ENCODE results near the gene SPATS2. TPM values are rescaled to one million over a fixed set of nuclear protein-coding genes. Genes with fewer than 3 reads are reported as not detected.

Gene SPATS2
- total RNA-seq, 4 donors from 2014 or later, result 5.3 to 7.8 (median 6.7) TPM

DNA sequence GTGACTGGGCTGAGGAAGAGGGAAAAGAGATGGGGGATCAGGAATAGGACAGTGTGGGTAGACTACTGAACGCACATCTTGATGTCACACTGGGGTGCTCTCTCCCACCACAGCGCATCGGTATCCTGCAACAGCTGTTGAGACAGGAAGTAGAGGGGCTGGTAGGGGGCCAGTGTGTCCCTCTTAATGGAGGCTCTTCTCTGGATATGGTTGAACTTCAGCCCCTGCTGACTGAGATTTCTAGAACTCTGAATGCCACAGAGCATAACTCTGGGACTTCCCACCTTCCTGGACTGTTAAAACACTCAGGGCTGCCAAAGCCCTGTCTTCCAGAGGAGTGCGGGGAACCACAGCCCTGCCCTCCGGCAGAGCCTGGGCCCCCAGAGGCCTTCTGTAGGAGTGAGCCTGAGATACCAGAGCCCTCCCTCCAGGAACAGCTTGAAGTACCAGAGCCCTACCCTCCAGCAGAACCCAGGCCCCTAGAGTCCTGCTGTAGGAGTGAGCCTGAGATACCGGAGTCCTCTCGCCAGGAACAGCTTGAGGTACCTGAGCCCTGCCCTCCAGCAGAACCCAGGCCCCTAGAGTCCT is 37.1 kb upstream of the SPATS2 start:
- Histone ChIP-seq H3K27me3 (peaks cover 24 to 29% (median 27%) of the 10 kb centered on the region in 3 donors), H3K27ac (no peak overlapping the region), H3K4me1 (no peaks in the 10 kb centered on the region), H3K9me3 (no peaks in the 10 kb centered on the region), H3K4me3 (no peak overlapping the region), H3K36me3 (no peaks in the 10 kb centered on the region)
- TF ChIP-seq POLR2A (IDR thresholded peaks at IDR 0.05), result no peak
- TF ChIP-seq, protein P1, sequence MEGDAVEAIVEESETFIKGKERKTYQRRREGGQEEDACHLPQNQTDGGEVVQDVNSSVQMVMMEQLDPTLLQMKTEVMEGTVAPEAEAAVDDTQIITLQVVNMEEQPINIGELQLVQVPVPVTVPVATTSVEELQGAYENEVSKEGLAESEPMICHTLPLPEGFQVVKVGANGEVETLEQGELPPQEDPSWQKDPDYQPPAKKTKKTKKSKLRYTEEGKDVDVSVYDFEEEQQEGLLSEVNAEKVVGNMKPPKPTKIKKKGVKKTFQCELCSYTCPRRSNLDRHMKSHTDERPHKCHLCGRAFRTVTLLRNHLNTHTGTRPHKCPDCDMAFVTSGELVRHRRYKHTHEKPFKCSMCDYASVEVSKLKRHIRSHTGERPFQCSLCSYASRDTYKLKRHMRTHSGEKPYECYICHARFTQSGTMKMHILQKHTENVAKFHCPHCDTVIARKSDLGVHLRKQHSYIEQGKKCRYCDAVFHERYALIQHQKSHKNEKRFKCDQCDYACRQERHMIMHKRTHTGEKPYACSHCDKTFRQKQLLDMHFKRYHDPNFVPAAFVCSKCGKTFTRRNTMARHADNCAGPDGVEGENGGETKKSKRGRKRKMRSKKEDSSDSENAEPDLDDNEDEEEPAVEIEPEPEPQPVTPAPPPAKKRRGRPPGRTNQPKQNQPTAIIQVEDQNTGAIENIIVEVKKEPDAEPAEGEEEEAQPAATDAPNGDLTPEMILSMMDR (IDR thresholded peaks at IDR 0.05 in 4 of 5, conservative IDR thresholded peaks at IDR 0.05 in 1 of 5), result no peak
- DNase-seq, result no peak
- in situ Hi-C loops (cut with MboI; ENCODE audit: low sequenced_read_pairs in 4 of 4) (no loop called here), intact Hi-C loops (cut with DNase I; ENCODE audit: low total_unique reads) (no loop called here)
- ATAC-seq, result no peak

DNA sequence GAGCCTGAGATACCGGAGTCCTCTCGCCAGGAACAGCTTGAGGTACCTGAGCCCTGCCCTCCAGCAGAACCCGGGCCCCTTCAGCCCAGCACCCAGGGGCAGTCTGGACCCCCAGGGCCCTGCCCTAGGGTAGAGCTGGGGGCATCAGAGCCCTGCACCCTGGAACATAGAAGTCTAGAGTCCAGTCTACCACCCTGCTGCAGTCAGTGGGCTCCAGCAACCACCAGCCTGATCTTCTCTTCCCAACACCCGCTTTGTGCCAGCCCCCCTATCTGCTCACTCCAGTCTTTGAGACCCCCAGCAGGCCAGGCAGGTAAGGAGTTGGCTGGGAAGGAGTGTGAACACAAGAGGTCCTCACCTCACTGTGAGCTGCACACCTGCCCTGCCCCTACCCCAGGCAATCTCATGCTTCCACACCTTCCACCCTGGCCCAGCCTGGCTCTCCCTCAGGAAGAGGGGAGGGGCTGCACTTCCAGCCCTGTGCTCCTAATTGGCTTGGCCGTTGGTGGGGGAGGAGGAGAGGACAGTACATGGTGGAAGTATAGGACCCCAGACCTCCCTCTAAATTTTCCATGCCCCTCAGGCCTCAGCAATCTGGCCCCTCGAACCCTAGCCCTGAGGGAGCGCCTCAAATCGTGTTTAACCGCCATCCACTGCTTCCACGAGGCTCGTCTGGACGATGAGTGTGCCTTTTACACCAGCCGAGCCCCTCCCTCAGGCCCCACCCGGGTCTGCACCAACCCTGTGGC is 36.5 kb upstream of the SPATS2 start:
- DNase-seq (no peak), ATAC-seq (no peak)
- intact Hi-C loops (cut with DNase I; ENCODE audit: low total_unique reads), result no loop called here
- peaks cover 31 to 36% (median 32%) of the 10 kb centered on the region in 3 donors for H3K27me3 ChIP-seq
- no peaks in the 10 kb centered on the region for H3K36me3 ChIP-seq
- TF ChIP-seq POLR2A (IDR thresholded peaks at IDR 0.05), result no peak
- TF ChIP-seq, protein P1 (IDR thresholded peaks at IDR 0.05 in 4 of 5, conservative IDR thresholded peaks at IDR 0.05 in 1 of 5), result no peak
- H3K9me3 ChIP-seq, result no peaks in the 10 kb centered on the region
- in situ Hi-C loops (cut with MboI; ENCODE audit: low sequenced_read_pairs in 4 of 4), result no loop called here
- no peaks in the 10 kb centered on the region for H3K4me1 ChIP-seq
- no peak overlapping the region for H3K4me3 ChIP-seq
- no peak overlapping the region for H3K27ac ChIP-seq

DNA sequence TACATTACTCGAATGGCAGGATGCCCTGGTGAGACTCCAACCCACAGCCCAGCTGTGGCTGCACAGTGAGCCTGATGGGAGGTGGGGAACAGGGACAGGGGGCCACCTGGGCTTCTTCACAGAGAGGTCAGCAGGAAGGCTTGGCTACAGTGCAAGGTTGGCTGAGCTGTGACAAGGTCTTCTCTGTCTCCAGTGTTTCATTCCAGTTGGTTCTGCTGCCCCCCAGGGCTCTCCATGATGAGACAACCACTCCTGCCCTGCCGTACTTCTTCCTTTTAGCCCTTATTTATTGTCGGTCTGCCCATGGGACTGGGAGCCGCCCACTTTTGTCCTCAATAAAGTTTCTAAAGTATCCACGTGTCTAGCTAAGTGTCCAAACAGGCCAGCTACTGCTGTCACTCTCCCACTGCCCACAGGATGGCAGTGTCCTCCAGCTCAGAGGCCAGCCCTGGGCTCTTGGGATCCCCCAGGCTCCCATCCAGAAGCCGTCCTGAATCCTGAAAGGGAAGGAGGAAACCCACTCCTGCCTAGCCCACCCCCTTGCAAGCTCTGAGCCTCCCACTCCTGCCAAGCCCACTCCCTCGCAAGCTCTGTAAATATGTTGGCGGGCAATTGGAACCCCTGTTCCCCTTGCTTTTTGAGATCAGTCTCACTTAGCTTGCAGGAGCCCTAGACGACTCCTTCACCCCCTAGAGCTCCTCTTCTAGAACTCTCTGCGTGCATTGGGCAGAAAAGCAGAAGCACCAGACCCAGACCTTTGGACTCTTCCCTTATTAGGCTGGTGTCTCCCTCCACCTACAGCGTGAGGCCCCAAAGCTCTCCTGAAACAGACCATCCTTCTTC is 35.7 kb upstream of the SPATS2 start:
- intact Hi-C loops (cut with DNase I; ENCODE audit: low total_unique reads) (no loop called here), in situ Hi-C loops (cut with MboI; ENCODE audit: low sequenced_read_pairs in 4 of 4) (no loop called here)
- no peaks in the 10 kb centered on the region for H3K9me3 ChIP-seq
- DNase-seq (peak; percentile 34 to 63), ATAC-seq (peak; percentile 82 to 93)
- TF ChIP-seq, protein P1 (IDR thresholded peaks at IDR 0.05 in 4 of 5, conservative IDR thresholded peaks at IDR 0.05 in 1 of 5), result peak; percentile 56 to 82 (median 67)
- no peak for TF ChIP-seq POLR2A (IDR thresholded peaks at IDR 0.05)
- no peak overlapping the region for H3K4me3 ChIP-seq
- H3K27me3 ChIP-seq, result peaks cover 39 to 44% (median 40%) of the 10 kb centered on the region in 3 donors
- no peak overlapping the region for H3K27ac ChIP-seq
- no peaks in the 10 kb centered on the region for H3K36me3 ChIP-seq
- H3K4me1 ChIP-seq, result no peaks in the 10 kb centered on the region

DNA sequence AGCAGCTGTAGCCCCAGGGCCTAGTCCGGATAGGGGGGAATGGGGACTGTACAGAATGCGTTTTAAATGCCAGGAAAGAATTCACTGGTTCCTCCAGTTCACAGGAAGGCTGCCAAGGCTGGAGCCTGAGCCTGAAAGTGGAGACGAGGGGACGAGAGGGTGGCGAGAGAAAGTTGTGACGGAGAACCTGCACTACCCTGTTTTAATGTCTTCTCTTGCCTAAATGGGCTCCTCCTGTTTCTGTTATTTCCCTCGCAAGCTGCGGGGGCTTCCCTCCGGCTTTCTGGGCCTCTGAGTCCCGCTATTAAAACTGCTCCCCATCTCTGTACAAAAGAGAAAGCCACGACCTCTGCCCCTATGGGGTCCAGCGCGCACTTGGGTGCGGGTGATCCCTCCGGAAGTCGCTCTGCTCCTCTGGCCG is 34.8 kb upstream of the SPATS2 start:
- intact Hi-C loops (cut with DNase I; ENCODE audit: low total_unique reads) (no loop called here), in situ Hi-C loops (cut with MboI; ENCODE audit: low sequenced_read_pairs in 4 of 4) (no loop called here)
- no peak for TF ChIP-seq POLR2A (IDR thresholded peaks at IDR 0.05)
- TF ChIP-seq, protein P1 (IDR thresholded peaks at IDR 0.05 in 4 of 5, conservative IDR thresholded peaks at IDR 0.05 in 1 of 5), result no peak
- ATAC-seq (no peak), DNase-seq (no peak)
- H3K4me1 ChIP-seq, result no peaks in the 10 kb centered on the region
- H3K4me3 ChIP-seq, result no peak overlapping the region
- H3K27ac ChIP-seq, result no peak overlapping the region
- no peaks in the 10 kb centered on the region for H3K9me3 ChIP-seq
- peaks cover 47 to 53% (median 48%) of the 10 kb centered on the region in 3 donors for H3K27me3 ChIP-seq
- no peaks in the 10 kb centered on the region for H3K36me3 ChIP-seq
